Mucosa of rectum (tissue), 2 donors: ENCODE results near the gene BCL2A1.
"Not testable (repeated sequence)": the region's sequence is repeated elsewhere in the genome, so short reads cannot be mapped to it uniquely, and the experiment has no call there.

Source experiments
- H3K27ac ChIP-seq, 2 donors: one replicate each; pipeline ENCODE4 v1.7.0; 2013; ENCODE audit warnings: inconsistent platforms in 2 of 2, low read depth in 2 of 2, low read length in 2 of 2
- H3K27me3 ChIP-seq, 2 donors: one replicate each; pipeline ENCODE4 v1.7.0; 2013; ENCODE audit warnings: low read length in 2 of 2; ENCODE audit not compliant: control insufficient read depth in 2 of 2, insufficient read depth in 2 of 2
- H3K36me3 ChIP-seq, 2 donors: one replicate each; pipeline ENCODE4 v1.7.0; 2013; ENCODE audit warnings: low read length in 2 of 2; ENCODE audit not compliant: control insufficient read depth in 2 of 2, insufficient read depth in 2 of 2
- H3K4me1 ChIP-seq, 2 donors: one replicate each; pipeline ENCODE4 v1.7.0; 2013; ENCODE audit warnings: low read length in 2 of 2, mild to moderate bottlenecking in 1 of 2; ENCODE audit not compliant: control insufficient read depth in 2 of 2, insufficient read depth in 2 of 2
- H3K4me3 ChIP-seq, 2 donors: one replicate each; pipeline ENCODE4 v1.7.0; 2013; ENCODE audit warnings: low read length in 2 of 2
- H3K9ac ChIP-seq, 2 donors: one replicate each; pipeline ENCODE4 v1.7.0; 2013; ENCODE audit warnings: low read length in 2 of 2, low read depth in 1 of 2, mild to moderate bottlenecking in 1 of 2
- H3K9me3 ChIP-seq, 2 donors: one replicate each; pipeline ENCODE4 v1.7.0; 2013; ENCODE audit warnings: low read length in 2 of 2; ENCODE audit not compliant: control insufficient read depth in 2 of 2
- donor health status: healthy.
- donor health status: Normal muscosa, but diverticular disease.

BCL2A1 gene

DNA sequence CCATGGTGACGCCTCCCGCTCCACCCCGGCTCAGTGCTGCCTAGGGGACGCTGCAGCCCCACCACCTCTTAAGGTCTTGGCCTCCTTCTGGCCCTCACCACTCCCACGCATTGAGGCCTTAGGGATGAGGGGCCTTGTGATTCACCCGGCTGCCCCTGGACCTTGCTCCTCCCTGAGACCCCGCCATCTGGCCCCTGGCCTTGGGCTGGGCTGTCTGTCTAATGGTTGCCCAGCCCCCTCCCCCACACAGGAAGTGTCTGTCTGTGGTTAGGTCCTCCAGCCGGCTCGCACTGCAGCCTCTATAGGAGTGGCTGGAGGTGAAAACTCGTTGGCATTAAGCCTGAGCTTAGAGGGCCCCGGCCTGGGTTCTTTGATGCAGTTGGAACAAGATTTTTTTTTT is 52.7 kb downstream of the BCL2A1 start:
- peaks cover 34 to 35% of the 10 kb centered on the region in 2 donors for H3K9me3 ChIP-seq

DNA sequence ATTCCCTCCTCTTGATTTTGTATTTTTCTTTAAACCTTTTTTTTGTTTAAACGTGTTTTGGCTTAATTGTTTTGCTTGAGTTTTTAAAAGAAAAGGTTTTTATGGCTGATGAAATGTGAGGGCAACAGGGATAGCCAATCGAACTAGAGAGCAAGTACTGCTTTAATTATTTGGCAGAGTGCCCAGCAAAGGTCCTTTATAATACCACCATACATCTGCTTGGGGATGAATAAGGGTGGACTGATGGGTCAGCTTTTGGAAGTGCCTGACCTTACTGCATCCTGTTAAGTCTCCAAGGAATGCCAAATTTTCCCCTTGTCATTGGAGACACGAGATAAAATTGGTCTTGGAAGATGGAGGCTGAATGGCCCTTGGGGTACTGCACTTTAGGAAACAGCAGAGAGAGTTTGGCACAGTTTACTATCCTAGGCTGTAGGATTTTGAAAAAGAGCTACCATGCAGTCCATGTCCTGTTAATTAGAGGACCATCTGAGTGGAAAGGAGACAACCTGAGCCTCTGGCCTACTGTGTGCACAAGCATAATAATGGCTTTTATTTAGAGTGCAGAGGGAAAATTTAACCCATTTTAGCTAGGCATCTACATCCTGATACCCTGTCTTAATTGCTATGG is 54.4 kb downstream of the BCL2A1 start:
- Histone ChIP-seq H3K36me3 (peaks cover 7 to 12% of the 10 kb centered on the region in 2 donors), H3K27me3 (no peaks in the 10 kb centered on the region), H3K9me3 (peaks cover 33 to 34% of the 10 kb centered on the region in 2 donors), H3K9ac (no peak overlapping the region), H3K27ac (no peak overlapping the region), H3K4me1 (no peaks in the 10 kb centered on the region), H3K4me3 (no peak overlapping the region)

More for the DNA sequence above, 52.7 kb downstream of the BCL2A1 start:
- peaks cover 10 to 12% of the 10 kb centered on the region in 2 donors for H3K36me3 ChIP-seq
- H3K4me3 ChIP-seq, result no peak overlapping the region
- H3K27ac ChIP-seq, result no peak overlapping the region
- H3K27me3 ChIP-seq, result no peaks in the 10 kb centered on the region
- H3K9ac ChIP-seq, result no peak overlapping the region
- H3K4me1 ChIP-seq, result peaks cover 5% of the 10 kb centered on the region in 2 donors

DNA sequence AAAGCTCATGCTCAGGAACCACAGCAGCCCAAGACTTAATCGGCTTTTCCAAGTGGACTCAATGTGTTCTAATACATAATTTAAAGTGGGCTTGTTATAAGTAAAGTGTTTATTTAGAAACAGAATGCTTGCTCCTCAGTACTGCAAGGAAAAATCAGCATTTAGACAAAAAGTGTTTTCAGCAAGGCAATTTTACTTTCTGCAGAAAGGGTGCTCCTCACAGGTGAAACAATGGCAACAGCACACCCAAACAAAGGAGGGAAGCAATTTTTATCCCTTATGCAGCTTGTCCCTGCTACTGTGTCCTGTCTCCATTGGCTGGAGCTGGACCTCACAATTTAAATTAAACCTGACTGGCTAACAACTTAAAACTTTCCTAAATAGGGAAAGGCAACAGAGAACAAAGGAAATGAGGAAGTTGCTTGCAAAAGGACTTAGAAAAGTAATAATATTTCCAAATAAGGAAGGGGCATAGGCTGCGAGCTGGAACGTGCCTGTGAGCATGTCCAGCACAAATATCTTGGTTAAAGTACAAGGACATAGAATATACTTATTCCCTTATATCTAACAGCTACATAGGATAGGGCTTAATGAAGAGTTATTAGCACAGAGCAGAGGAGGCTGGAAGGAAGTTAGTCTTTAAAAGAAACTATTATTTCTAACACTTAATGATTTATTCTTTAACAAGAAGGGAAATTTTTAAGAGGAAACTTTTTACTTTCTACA is 55.1 kb downstream of the BCL2A1 start:
- H3K4me1 ChIP-seq, H3K27me3 ChIP-seq, H3K4me3 ChIP-seq, H3K36me3 ChIP-seq, H3K27ac ChIP-seq, H3K9ac ChIP-seq: not testable (repeated sequence)
- H3K9me3 ChIP-seq, result peaks cover 32 to 33% of the 10 kb centered on the region in 2 donors

DNA sequence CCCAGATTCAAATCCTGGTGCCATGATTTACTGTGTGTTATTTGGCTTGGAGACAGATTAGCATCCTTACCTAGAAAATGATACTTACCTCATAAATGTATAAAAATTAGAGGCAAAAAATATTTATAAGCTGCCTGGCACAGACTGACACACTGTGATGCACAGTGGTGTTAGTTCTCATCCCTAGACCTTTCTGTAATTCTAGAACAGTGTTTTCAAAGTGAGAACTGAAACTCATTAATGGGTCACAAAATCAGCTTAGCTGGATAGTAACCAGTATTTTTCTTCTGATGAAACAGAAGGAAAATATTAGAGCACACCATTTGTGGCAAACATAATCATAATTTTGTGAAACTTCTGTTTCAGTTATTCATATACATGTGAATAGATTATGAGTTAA is 56.3 kb downstream of the BCL2A1 start:
- peaks cover 31 to 32% of the 10 kb centered on the region in 2 donors for H3K9me3 ChIP-seq

More for the DNA sequence above, 56.3 kb downstream of the BCL2A1 start:
- no peaks in the 10 kb centered on the region for H3K4me1 ChIP-seq
- H3K36me3 ChIP-seq, result peaks cover under 1 to 5% of the 10 kb centered on the region in 2 donors
- no peaks in the 10 kb centered on the region for H3K27me3 ChIP-seq
- no peak overlapping the region for H3K9ac ChIP-seq
- no peak overlapping the region for H3K27ac ChIP-seq
- H3K4me3 ChIP-seq, result no peak overlapping the region
